HepG2 (cell line): ENCODE measurements around the gene ZNF10. TPM values are rescaled to one million over a fixed set of nuclear protein-coding genes. Genes with fewer than 3 reads are reported as not detected.

Source experiments
- ATM ChIP-seq: fragments of 450-650 bp; IDR thresholded peaks from 2 replicates; pipeline ENCODE4 v1.7.1; 2017; ENCODE audit warnings: mild to moderate bottlenecking, borderline replicate concordance
- CHCHD3 ChIP-seq: sonication (generic); formaldehyde crosslinking; IDR thresholded peaks from 2 replicates; pipeline ENCODE4 v1.8.0; 2022; ENCODE audit warnings: mild to moderate bottlenecking, missing genetic modification reagents, moderate library complexity
- ESRRA ChIP-seq: sonication (generic); formaldehyde crosslinking; IDR thresholded peaks from 2 replicates; pipeline ENCODE4 v1.5.1; 2020; ENCODE audit warnings: mild to moderate bottlenecking, low read depth, missing genetic modification reagents
- FOSL2 ChIP-seq: sonication (generic); formaldehyde crosslinking; IDR thresholded peaks from 2 replicates; pipeline ENCODE4 v1.4.0; 2020; ENCODE audit warnings: missing genetic modification reagents
- KAT2B ChIP-seq: fragments of 150-350 bp; IDR thresholded peaks from 2 replicates; pipeline ENCODE4 v1.6.1; 2014; ENCODE audit warnings: low read depth, low read length, borderline replicate concordance
- NAIF1 ChIP-seq: sonication (generic); formaldehyde crosslinking; IDR thresholded peaks from 2 replicates; pipeline ENCODE4 v1.5.0; 2020; ENCODE audit warnings: mild to moderate bottlenecking, missing genetic modification reagents, borderline replicate concordance
- PAF1 ChIP-seq: IDR thresholded peaks from 2 replicates; pipeline ENCODE4 v1.6.1; 2016; ENCODE audit warnings: missing genetic modification reagents, missing compliant biosample characterization
- PHF8 ChIP-seq: sonication (generic); formaldehyde crosslinking; IDR thresholded peaks from 2 replicates; pipeline ENCODE4 v1.5.0; 2020; ENCODE audit warnings: missing genetic modification reagents
- RFX1 ChIP-seq: fragments of 450-650 bp; IDR thresholded peaks from 2 replicates; pipeline ENCODE4 v1.6.1; 2017
- RFXAP ChIP-seq: sonication (generic); formaldehyde crosslinking; IDR thresholded peaks from 2 replicates; pipeline ENCODE4 v1.4.0; 2020; ENCODE audit warnings: missing genetic modification reagents, borderline replicate concordance
- SIX1 ChIP-seq: sonication (generic); formaldehyde crosslinking; IDR thresholded peaks from 2 replicates; pipeline ENCODE4 v1.4.0; 2020; ENCODE audit warnings: missing genetic modification reagents, borderline replicate concordance
- TAF15 ChIP-seq: fragments of 200-400 bp; formaldehyde crosslinking; IDR thresholded peaks from one replicate; pipeline ENCODE4 v1.6.1; 2018; ENCODE audit warnings: mild to moderate bottlenecking, low read depth, low read length; ENCODE audit not compliant: poor library complexity, severe bottlenecking
- TEAD2 ChIP-seq: sonication (generic); formaldehyde crosslinking; IDR thresholded peaks from 2 replicates; pipeline ENCODE4 v1.9.0; 2021; ENCODE audit warnings: missing genetic modification reagents
- YEATS4 ChIP-seq: sonication (generic); formaldehyde crosslinking; IDR thresholded peaks from 2 replicates; pipeline ENCODE4 v1.4.0; 2020; ENCODE audit warnings: missing genetic modification reagents, borderline replicate concordance
- ZNF207 ChIP-seq: fragments of 450-650 bp; IDR thresholded peaks from 2 replicates; pipeline ENCODE4 v1.6.1; 2016; ENCODE audit warnings: antibody characterized with exemption, borderline replicate concordance
- ZNF224 ChIP-seq: sonication (generic); formaldehyde crosslinking; IDR thresholded peaks from 2 replicates; pipeline ENCODE4 v1.5.0; 2020; ENCODE audit warnings: mild to moderate bottlenecking, missing genetic modification reagents
- ZNF30 ChIP-seq: sonication (generic); formaldehyde crosslinking; IDR thresholded peaks from 2 replicates; pipeline ENCODE4 v1.5.0; 2020; ENCODE audit warnings: mild to moderate bottlenecking, missing genetic modification reagents
- ZNF607 ChIP-seq: sonication (generic); formaldehyde crosslinking; IDR thresholded peaks from 2 replicates; pipeline ENCODE4 v1.5.1; 2020; ENCODE audit warnings: missing genetic modification reagents, mild to moderate bottlenecking, borderline replicate concordance
- ZNF777 ChIP-seq: sonication (generic); formaldehyde crosslinking; IDR thresholded peaks from 2 replicates; pipeline ENCODE4 v1.4.0; 2020; ENCODE audit warnings: missing genetic modification reagents
- polyA plus RNA-seq, 8 experiments: library from polyadenylated mRNA; depleted of rRNA in 3 of 8; stranded (reverse) in 7 of 8; unstranded in 1 of 8; fragments of >200 nt; fragmentation: Illumina TruSeq in 4 of 8; extraction: Trizol in 4 of 8; gene quantifications; 2 replicates each; pipeline versions ENCODE4 v1.2.1 to v1.2.3, GENCODE V29; 2011 to 2016; ENCODE audit warnings: low read depth in 4 of 8, missing spikeins in 1 of 8, mixed read lengths in 1 of 8; ENCODE audit not compliant: insufficient read depth in 1 of 8
- total RNA-seq, 5 experiments: library from RNA; depleted of rRNA; stranded (reverse); fragments of >200 nt; fragmentation: Illumina TruSeq; extraction: Trizol; gene quantifications; 2 replicates each; pipeline ENCODE4 v1.2.3, GENCODE V29; 2016; ENCODE audit warnings: low read depth in 1 of 5
- TF ChIP-seq, protein P1 (sequence below): IDR thresholded peaks from 2 replicates; pipeline ENCODE4 v1.6.1; 2012; ENCODE audit warnings: inconsistent platforms
- TF ChIP-seq, protein P2 (sequence below): IDR thresholded peaks from 2 replicates; pipeline ENCODE4 v1.6.1; 2016; ENCODE audit warnings: missing genetic modification reagents, missing compliant biosample characterization
- TF ChIP-seq, protein P3 (sequence below): sonication (generic); formaldehyde crosslinking; conservative IDR thresholded peaks from 2 replicates; pipeline ENCODE4 v1.4.0; 2020; ENCODE audit warnings: missing genetic modification reagents
- TF ChIP-seq, protein P4 (sequence below): sonication (generic); formaldehyde crosslinking; IDR thresholded peaks from 2 replicates; pipeline ENCODE4 v1.8.0; 2022; ENCODE audit warnings: missing genetic modification reagents, mild to moderate bottlenecking, moderate library complexity, borderline replicate concordance
- TF ChIP-seq, protein P5 (sequence below): sonication (generic); formaldehyde crosslinking; IDR thresholded peaks from 2 replicates; pipeline ENCODE4 v1.4.0; 2020; ENCODE audit warnings: missing genetic modification reagents, mild to moderate bottlenecking, borderline replicate concordance

The ZNF10 gene
- total and polyA plus RNA-seq, 2 of the 13 experiments (the other 11 are each of a cell fraction or from before 2014, with no cell fraction given), result 2.9 to 6.5 TPM

DNA sequence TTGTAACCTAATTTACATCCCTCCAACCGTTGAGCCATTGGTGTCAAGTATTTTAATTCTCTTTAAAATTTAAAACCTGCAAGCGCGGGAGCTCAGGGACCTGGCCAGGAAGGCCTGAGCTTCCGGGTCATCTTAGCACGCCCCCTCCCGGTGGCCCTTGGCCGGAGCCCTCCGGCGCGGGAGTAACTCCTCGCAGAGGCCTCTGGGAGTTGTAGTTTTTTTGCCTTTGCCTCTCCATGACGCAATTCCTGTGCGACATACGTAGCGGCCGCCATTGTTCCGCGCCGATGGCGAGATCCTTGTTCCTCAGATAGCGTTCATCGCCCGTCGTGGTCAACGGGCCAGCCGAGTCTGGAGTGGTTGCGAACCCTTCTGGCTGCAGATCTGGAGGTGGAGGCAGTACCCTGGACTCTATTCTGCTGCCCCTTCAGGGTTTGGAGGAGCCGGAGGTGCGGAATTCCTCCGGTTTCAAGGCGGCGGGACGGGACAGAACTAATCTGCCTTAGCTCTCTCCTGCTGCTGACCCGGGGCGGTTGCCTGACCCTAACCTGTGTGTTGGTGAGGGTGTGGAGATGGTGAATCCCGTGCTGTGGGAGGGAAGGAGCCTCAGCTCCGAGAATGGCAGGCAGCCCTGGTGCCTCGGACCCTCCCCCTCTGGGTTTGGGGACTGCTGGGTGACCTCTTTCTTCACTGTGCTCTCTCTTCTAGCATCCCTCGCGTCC, 51.0 kb downstream of the ZNF10 start, which contains the start of gene ZNF268 (continued):
- peak; percentile 93 for TF ChIP-seq PHF8 (CRISPR knock-in tag)
- no peak for TF ChIP-seq ZNF207
- no peak for TF ChIP-seq KAT2B
- no peak for TF ChIP-seq SIX1 (CRISPR knock-in tag)
- no peak for TF ChIP-seq ZNF224 (CRISPR knock-in tag)
- TF ChIP-seq, protein P1, sequence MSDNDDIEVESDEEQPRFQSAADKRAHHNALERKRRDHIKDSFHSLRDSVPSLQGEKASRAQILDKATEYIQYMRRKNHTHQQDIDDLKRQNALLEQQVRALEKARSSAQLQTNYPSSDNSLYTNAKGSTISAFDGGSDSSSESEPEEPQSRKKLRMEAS, result peak; percentile 65; the same call in 1 of the 2 replicates
- TF ChIP-seq, protein P2, sequence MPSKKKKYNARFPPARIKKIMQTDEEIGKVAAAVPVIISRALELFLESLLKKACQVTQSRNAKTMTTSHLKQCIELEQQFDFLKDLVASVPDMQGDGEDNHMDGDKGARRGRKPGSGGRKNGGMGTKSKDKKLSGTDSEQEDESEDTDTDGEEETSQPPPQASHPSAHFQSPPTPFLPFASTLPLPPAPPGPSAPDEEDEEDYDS (CRISPR knock-in tag), result peak; percentile 57; the same call in 1 of the 2 replicates
- TF ChIP-seq RFXAP (CRISPR knock-in tag), result no peak; the same call in 1 of the 2 replicates
- no peak for TF ChIP-seq RFX1
- TF ChIP-seq ZNF607 (CRISPR knock-in tag), result peak; percentile 19; the same call in 1 of the 2 replicates
- peak; percentile 66 for TF ChIP-seq YEATS4 (CRISPR knock-in tag)
- TF ChIP-seq TEAD2 (CRISPR knock-in tag), result no peak
- TF ChIP-seq TAF15, result no peak
- TF ChIP-seq PAF1 (CRISPR knock-in tag), result no peak
- TF ChIP-seq ATM, result no peak
- TF ChIP-seq, protein P3, sequence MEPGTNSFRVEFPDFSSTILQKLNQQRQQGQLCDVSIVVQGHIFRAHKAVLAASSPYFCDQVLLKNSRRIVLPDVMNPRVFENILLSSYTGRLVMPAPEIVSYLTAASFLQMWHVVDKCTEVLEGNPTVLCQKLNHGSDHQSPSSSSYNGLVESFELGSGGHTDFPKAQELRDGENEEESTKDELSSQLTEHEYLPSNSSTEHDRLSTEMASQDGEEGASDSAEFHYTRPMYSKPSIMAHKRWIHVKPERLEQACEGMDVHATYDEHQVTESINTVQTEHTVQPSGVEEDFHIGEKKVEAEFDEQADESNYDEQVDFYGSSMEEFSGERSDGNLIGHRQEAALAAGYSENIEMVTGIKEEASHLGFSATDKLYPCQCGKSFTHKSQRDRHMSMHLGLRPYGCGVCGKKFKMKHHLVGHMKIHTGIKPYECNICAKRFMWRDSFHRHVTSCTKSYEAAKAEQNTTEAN (CRISPR knock-in tag), result no peak
- peak; percentile 50 for TF ChIP-seq FOSL2 (CRISPR knock-in tag)
- no peak for TF ChIP-seq ZNF30 (CRISPR knock-in tag)
- TF ChIP-seq, protein P4, sequence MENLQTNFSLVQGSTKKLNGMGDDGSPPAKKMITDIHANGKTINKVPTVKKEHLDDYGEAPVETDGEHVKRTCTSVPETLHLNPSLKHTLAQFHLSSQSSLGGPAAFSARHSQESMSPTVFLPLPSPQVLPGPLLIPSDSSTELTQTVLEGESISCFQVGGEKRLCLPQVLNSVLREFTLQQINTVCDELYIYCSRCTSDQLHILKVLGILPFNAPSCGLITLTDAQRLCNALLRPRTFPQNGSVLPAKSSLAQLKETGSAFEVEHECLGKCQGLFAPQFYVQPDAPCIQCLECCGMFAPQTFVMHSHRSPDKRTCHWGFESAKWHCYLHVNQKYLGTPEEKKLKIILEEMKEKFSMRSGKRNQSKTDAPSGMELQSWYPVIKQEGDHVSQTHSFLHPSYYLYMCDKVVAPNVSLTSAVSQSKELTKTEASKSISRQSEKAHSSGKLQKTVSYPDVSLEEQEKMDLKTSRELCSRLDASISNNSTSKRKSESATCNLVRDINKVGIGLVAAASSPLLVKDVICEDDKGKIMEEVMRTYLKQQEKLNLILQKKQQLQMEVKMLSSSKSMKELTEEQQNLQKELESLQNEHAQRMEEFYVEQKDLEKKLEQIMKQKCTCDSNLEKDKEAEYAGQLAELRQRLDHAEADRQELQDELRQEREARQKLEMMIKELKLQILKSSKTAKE (CRISPR knock-in tag), result no peak
- 0 out of 2 replicates have a peak, but pooled peaks have one; percentile 35 for TF ChIP-seq ZNF777 (CRISPR knock-in tag)
- TF ChIP-seq, protein P5, sequence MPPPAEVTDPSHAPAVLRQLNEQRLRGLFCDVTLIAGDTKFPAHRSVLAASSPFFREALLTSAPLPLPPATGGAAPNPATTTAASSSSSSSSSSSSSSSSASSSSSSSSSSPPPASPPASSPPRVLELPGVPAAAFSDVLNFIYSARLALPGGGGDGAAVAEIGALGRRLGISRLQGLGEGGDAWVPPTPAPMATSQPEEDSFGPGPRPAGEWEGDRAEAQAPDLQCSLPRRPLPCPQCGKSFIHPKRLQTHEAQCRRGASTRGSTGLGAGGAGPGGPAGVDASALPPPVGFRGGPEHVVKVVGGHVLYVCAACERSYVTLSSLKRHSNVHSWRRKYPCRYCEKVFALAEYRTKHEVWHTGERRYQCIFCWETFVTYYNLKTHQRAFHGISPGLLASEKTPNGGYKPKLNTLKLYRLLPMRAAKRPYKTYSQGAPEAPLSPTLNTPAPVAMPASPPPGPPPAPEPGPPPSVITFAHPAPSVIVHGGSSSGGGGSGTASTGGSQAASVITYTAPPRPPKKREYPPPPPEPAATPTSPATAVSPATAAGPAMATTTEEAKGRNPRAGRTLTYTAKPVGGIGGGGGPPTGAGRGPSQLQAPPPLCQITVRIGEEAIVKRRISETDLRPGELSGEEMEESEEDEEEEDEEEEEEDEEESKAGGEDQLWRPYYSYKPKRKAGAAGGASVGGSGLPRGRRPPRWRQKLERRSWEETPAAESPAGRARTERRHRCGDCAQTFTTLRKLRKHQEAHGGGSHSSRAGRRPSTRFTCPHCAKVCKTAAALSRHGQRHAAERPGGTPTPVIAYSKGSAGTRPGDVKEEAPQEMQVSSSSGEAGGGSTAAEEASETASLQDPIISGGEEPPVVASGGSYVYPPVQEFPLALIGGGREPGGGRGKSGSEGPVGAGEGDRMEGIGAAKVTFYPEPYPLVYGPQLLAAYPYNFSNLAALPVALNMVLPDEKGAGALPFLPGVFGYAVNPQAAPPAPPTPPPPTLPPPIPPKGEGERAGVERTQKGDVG (CRISPR knock-in tag), result peak; percentile 34; the same call in 1 of the 2 replicates
- 0 out of 2 replicates have a peak, but pooled peaks have one; percentile 56 for TF ChIP-seq CHCHD3 (CRISPR knock-in tag)
- peak; percentile 61; the same call in 1 of the 2 replicates for TF ChIP-seq ESRRA (CRISPR knock-in tag)
- peak; percentile 78 for TF ChIP-seq NAIF1 (CRISPR knock-in tag)
